Sigmoid colon (tissue), 7 donors: ENCODE measurements around the gene METTL24. TPM values are rescaled to one million over a fixed set of nuclear protein-coding genes. Genes with fewer than 3 reads are reported as not detected.

Experiments
- DNase-seq: peaks from one replicate; pipeline ENCODE4 v3.0.0-alpha.2; 2019
- H3K27ac ChIP-seq, 4 donors: fragments of 200-600 bp; sonication (generic); one replicate each; pipeline ENCODE4 v1.5.1; 2016 to 2019; ENCODE audit warnings: mild to moderate bottlenecking in 1 of 4
- H3K27me3 ChIP-seq, 3 donors: fragments of 200-600 bp; sonication (generic); one replicate each; pipeline ENCODE4 v1.5.1; 2019; ENCODE audit warnings: mild to moderate bottlenecking in 1 of 3
- H3K36me3 ChIP-seq, 4 donors: fragments of 200-600 bp; sonication (generic); one replicate each; pipeline ENCODE4 v1.5.1; 2016 to 2019
- H3K4me1 ChIP-seq, 4 donors: fragments of 200-600 bp; sonication (generic); one replicate each; pipeline ENCODE4 v1.5.1; 2017 to 2019
- H3K4me3 ChIP-seq, 4 donors: fragments of 200-600 bp; sonication (generic); one replicate each; pipeline ENCODE4 v1.5.1; 2017 to 2019; ENCODE audit warnings: mild to moderate bottlenecking in 2 of 4, moderate library complexity in 1 of 4
- H3K9me3 ChIP-seq, 4 donors: fragments of 200-600 bp in 3 of 4; sonication (generic) in 3 of 4; one replicate each; pipeline versions ENCODE4 v1.5.1 to v1.6.1; 2013 to 2019
- EP300 ChIP-seq, 4 donors: sonication (generic); formaldehyde crosslinking; IDR thresholded peaks; one replicate each; pipeline ENCODE4 v1.6.1; 2017; ENCODE audit warnings: antibody characterized with exemption in 4 of 4
- POLR2A ChIP-seq, 2 donors: fragments of 450-650 bp; IDR thresholded peaks; one replicate each; pipeline ENCODE4 v1.6.1; 2016; ENCODE audit warnings: antibody characterized with exemption in 2 of 2, mild to moderate bottlenecking in 2 of 2, moderate library complexity in 2 of 2
- POLR2AphosphoS5 ChIP-seq, 4 donors: sonication (generic); formaldehyde crosslinking; IDR thresholded peaks; one replicate each; pipeline ENCODE4 v1.6.1; 2017; ENCODE audit warnings: antibody characterized with exemption in 4 of 4
- WGBS, 2 donors: extraction: QIAGEN DNeasy Blood & Tissue Kit; methylation state at CpG; one replicate each; pipeline ENCODE4 v1.1.7; 2013; 5-methylcytosine and 5-hydroxymethylcytosine counted together
- intact Hi-C: fragments of 100-400 bp; cut with DNase I; formaldehyde crosslinking; loops from one replicate; pipeline ENCODE4 v1.15.1; 2023
- polyA plus RNA-seq, 3 donors: library from polyadenylated mRNA; stranded (reverse); fragments of 200-250 nt; gene quantifications; one replicate each; pipeline ENCODE4 v1.2.3, GENCODE V29; 2013
- total RNA-seq, 4 donors: library from RNA; depleted of rRNA; stranded (reverse); fragments of >200 nt; gene quantifications; one replicate each; pipeline ENCODE4 v1.1.0, GENCODE V29; 2016
- TF ChIP-seq, protein P1 (sequence below), 4 experiments: fragments of 450-650 bp in 3 of 4; fragments of 200-600 bp in 1 of 4; IDR thresholded peaks; one replicate each; pipeline ENCODE4 v1.5.1; 2016 to 2019; ENCODE audit warnings: antibody characterized with exemption in 4 of 4, mild to moderate bottlenecking in 3 of 4, moderate library complexity in 2 of 4
- donor health status: healthy with polysubstance abuse.
- donor health status: Bipolar disorder and iron deficiency.
- donor health status: healthy.

Gene METTL24, protein sequence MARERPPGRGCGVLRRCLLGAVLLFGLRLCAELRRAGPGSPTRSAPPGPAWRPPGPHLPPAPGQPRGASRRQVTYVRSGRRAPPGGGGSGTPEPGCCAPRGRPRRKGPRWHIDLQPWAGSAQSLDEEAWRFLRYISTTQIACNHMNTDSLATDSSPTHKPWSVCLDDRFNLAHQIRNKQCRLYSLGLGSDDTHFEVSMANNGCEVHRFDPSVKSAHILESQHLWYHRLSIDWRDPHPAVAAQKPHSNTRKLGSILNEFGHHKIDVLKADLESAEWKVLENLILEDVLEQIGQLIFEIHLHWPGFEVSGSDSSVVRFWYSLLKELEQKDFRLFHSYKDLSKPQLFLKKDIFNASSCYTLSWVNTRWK
- 10 to 100 TPM; 24.4 to 41.3 (median 39.9) TPM for total RNA-seq
- polyA plus RNA-seq, result under 1 TPM in 1 of 3 donors, not detected in 2; 0.76 TPM

DNA sequence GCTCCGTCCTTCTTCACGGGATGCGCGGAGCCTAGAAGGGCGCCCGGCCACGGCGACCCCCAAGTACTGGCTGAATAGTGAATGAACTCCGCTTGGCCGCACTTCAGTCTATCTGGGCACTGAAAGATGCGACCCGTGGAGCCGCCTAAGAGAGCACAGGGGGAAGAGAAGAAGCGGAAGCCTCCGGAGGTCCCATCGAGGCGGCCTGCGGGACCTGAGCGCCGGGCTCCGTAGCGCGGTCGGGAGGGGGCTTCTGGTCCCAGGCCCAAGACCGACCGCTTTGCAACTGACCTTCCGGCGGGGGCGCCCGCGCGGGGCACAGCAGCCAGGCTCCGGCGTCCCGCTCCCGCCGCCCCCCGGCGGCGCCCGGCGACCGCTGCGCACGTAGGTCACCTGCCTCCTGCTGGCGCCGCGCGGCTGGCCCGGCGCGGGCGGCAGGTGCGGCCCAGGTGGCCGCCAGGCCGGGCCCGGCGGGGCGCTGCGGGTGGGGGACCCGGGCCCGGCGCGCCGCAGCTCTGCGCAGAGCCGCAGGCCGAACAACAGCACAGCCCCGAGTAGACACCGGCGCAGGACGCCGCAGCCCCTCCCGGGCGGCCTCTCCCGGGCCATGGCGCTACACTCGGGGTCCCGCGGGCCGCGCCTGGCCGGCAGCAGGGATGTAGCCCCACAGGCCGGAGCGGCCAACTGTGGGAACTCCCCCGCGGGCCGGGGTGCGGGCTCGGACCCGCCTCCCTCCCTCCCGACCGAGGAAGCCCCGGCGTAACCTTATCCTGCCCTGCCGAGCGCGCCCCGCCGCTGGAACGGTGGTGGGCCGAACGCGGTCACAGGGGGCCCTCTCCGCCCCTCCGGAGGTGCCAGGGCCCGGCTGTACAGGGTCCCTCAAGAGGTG lies at the start of gene METTL24:
Gene METTL24, minus strand, starts transcription at position 686 of the 889 bp plus-strand sequence. Its CDS starts 77 bp downstream, at position 609.
- 1 to 2% methylated on average over 107 of the region's 107 CpGs for WGBS, 2 donors

DNA sequence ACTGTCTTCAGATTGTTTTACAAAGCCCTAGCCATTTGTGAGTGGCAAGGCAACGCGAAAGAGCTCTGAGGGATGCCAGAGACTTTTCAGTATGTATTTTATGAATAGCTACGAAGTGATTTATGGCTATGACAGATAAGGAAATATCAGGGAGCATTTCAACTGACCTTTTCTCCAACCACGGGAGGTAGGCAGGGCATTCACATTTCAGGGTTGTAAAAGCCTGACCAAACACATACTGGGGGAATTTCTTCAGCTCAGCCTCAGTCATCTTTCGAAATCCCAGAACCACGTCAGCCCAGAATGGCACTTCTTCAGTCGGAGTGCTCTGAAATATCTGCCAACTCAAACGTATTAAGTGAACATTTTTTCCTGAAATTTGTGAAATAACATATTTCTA lies 46.5 kb upstream of the METTL24 start:
- TF ChIP-seq EP300 (IDR thresholded peaks at IDR 0.05), result no peak
- TF ChIP-seq POLR2AphosphoS5 (IDR thresholded peaks at IDR 0.05), result no peak
- TF ChIP-seq POLR2A (IDR thresholded peaks at IDR 0.05), result no peak
- TF ChIP-seq, protein P1, sequence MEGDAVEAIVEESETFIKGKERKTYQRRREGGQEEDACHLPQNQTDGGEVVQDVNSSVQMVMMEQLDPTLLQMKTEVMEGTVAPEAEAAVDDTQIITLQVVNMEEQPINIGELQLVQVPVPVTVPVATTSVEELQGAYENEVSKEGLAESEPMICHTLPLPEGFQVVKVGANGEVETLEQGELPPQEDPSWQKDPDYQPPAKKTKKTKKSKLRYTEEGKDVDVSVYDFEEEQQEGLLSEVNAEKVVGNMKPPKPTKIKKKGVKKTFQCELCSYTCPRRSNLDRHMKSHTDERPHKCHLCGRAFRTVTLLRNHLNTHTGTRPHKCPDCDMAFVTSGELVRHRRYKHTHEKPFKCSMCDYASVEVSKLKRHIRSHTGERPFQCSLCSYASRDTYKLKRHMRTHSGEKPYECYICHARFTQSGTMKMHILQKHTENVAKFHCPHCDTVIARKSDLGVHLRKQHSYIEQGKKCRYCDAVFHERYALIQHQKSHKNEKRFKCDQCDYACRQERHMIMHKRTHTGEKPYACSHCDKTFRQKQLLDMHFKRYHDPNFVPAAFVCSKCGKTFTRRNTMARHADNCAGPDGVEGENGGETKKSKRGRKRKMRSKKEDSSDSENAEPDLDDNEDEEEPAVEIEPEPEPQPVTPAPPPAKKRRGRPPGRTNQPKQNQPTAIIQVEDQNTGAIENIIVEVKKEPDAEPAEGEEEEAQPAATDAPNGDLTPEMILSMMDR (IDR thresholded peaks at IDR 0.05), result no peak
- Histone ChIP-seq H3K27me3 (no peaks in the 10 kb centered on the region), H3K27ac (no peak overlapping the region), H3K4me3 (no peak overlapping the region), H3K4me1 (peaks cover 0 to 5% (median 2%) of the 10 kb centered on the region in 4 donors), H3K36me3 (peaks cover 0 to 3% (median 0%) of the 10 kb centered on the region in 4 donors), H3K9me3 (no peaks in the 10 kb centered on the region)
- no peak for DNase-seq
- WGBS, 2 donors, result 19 to 55% methylated on average over 8 of the region's 8 CpGs
- intact Hi-C loops, result no loop called here

More for the DNA sequence above, at the start of gene METTL24:
- H3K4me1 ChIP-seq, result peaks cover 0 to 54% (median 52%) of the 10 kb centered on the region in 4 donors
- H3K36me3 ChIP-seq, result no peaks in the 10 kb centered on the region
- no peaks in the 10 kb centered on the region for H3K9me3 ChIP-seq
- TF ChIP-seq POLR2A (IDR thresholded peaks at IDR 0.05) (no peak), EP300 (IDR thresholded peaks at IDR 0.05) (no peak), POLR2AphosphoS5 (IDR thresholded peaks at IDR 0.05) (peak in 2 of 4 donors; percentile 17 to 54)
- TF ChIP-seq, protein P1 (IDR thresholded peaks at IDR 0.05), result no peak
- DNase-seq, result no peak
- H3K4me3 ChIP-seq, result peak within 1 kb of the TSS; percentile 56 to 74 (median 68)
- H3K27me3 ChIP-seq, result no peaks in the 10 kb centered on the region
- H3K27ac ChIP-seq, result peak within 1 kb of the TSS; percentile 93 to 98 (median 95)
- intact Hi-C loops, result loop anchor here (2.0 to 10.0 kb wide), 2 partner anchors 29 to 517 kb away; partner anchors contain the start of gene AMD1

DNA sequence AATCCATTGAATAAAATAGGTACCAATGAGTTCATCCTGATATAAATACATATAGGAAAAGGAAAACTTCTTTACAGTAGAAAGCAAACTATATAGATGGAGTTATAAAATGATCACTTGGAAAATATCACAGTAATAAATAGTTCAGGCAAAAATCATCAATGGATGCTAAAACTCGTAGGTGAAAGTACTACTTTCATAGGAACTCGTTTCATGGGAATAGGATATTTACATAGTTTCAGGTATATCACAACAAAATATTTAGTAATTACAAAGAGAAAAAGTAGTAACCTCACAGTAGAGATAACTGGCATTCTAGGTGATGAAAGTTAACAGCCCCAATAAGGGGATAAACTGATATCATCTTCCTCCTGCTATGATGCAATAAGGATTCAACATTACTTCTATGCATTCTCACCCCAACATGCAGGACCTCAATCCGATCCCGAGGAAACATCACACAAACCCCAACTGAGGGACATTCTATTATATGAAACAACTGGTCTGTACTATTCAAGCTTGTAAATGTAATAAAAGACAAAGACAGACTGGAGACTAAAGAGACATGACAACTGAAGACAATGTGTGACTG lies 43.5 kb upstream of the METTL24 start:
- TF ChIP-seq, protein P1 (IDR thresholded peaks at IDR 0.05), result no peak
- no peak for TF ChIP-seq POLR2AphosphoS5 (IDR thresholded peaks at IDR 0.05)
- no peak for TF ChIP-seq EP300 (IDR thresholded peaks at IDR 0.05)
- no peak for TF ChIP-seq POLR2A (IDR thresholded peaks at IDR 0.05)
- no peak overlapping the region for H3K27ac ChIP-seq
- 81 to 87% methylated on average over 4 of the region's 4 CpGs for WGBS, 2 donors
- intact Hi-C loops, result no loop called here
- no peaks in the 10 kb centered on the region for H3K27me3 ChIP-seq
- no peak overlapping the region for H3K4me3 ChIP-seq
- DNase-seq, result no peak
- peaks cover 0 to 11% (median 6%) of the 10 kb centered on the region in 4 donors for H3K4me1 ChIP-seq
- H3K9me3 ChIP-seq, result no peaks in the 10 kb centered on the region
- H3K36me3 ChIP-seq, result no peaks in the 10 kb centered on the region

DNA sequence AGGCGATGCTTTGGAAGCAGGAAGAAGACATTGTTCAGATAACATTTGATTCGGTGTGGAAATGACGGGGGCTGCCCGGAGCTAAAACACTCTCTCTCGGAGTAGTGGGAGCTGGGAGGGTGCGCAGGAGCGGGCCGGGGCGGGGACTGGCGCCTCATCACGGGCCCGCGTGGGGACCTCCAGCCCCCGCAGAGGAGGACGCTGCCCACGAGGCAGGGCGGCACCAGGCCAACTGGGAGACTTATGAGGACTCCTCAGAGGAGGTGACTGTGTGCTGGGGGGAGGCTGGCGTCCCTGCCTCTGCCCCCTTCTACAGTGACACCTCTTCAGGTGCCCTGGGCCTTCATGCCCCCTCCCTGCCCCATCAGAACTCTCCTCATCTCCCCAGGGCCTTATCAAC lies 42.1 kb upstream of the METTL24 start:
- H3K27me3 ChIP-seq, result no peaks in the 10 kb centered on the region
- no peak for DNase-seq
- H3K9me3 ChIP-seq, result no peaks in the 10 kb centered on the region
- intact Hi-C loops, result no loop called here
- H3K4me3 ChIP-seq, result peak overlapping the region; percentile 23 to 56 (median 50)
- H3K4me1 ChIP-seq, result peaks cover 0 to 11% (median 6%) of the 10 kb centered on the region in 4 donors
- no peaks in the 10 kb centered on the region for H3K36me3 ChIP-seq
- TF ChIP-seq POLR2AphosphoS5 (IDR thresholded peaks at IDR 0.05) (no peak), POLR2A (IDR thresholded peaks at IDR 0.05) (no peak), EP300 (IDR thresholded peaks at IDR 0.05) (no peak)
- TF ChIP-seq, protein P1 (IDR thresholded peaks at IDR 0.05), result no peak
- 78 to 79% methylated on average over 18 of the region's 18 CpGs for WGBS, 2 donors
- H3K27ac ChIP-seq, result peak overlapping the region in 2 of 4 donors; percentile 33 to 49
